ENCODE data around the gene MS4A1. TPM values are rescaled to one million over a fixed set of nuclear protein-coding genes. Genes with fewer than 3 reads are reported as not detected.

The MS4A1 gene
- total RNA-seq, 1 experiment from 2014 or later, result 0.17 TPM

- H3K27me3 Mint-ChIP-seq (ENCODE audit: low read depth), result no peaks in the 10 kb centered on the region
- no peak within 1 kb of the TSS for H3K27ac Mint-ChIP-seq
- H3K4me3 Mint-ChIP-seq, result no peak within 1 kb of the TSS
- TF ChIP-seq E2F4 (CRISPR knock-in tag; IDR thresholded peaks at IDR 0.05; ENCODE audit: borderline replicate concordance, low read depth) (no peak), CBFB (CRISPR knock-in tag; IDR thresholded peaks at IDR 0.05; ENCODE audit: low read depth) (no peak), NFATC4 (CRISPR knock-in tag; IDR thresholded peaks at IDR 0.05) (no peak), ZNF671 (CRISPR knock-in tag; IDR thresholded peaks at IDR 0.05) (no peak), HMGA2 (CRISPR knock-in tag; IDR thresholded peaks at IDR 0.05) (no peak), E2F1 (CRISPR knock-in tag; IDR thresholded peaks at IDR 0.05) (no peak), MYBL2 (CRISPR knock-in tag; IDR thresholded peaks at IDR 0.05) (no peak), USF2 (CRISPR knock-in tag; IDR thresholded peaks at IDR 0.05) (no peak), ZNF121 (CRISPR knock-in tag; IDR thresholded peaks at IDR 0.05) (no peak), ATF6 (CRISPR knock-in tag; IDR thresholded peaks at IDR 0.05) (no peak), FOXJ3 (CRISPR knock-in tag; IDR thresholded peaks at IDR 0.05; ENCODE audit: borderline replicate concordance) (no peak), MLX (CRISPR knock-in tag; IDR thresholded peaks at IDR 0.05) (no peak), NFYB (CRISPR knock-in tag; conservative IDR thresholded peaks at IDR 0.05; ENCODE audit: low read depth) (no peak), FOXK1 (CRISPR knock-in tag; IDR thresholded peaks at IDR 0.05) (no peak), IRF2 (CRISPR knock-in tag; IDR thresholded peaks at IDR 0.05; ENCODE audit: borderline replicate concordance, low read depth) (no peak), KAT7 (CRISPR knock-in tag; IDR thresholded peaks at IDR 0.05; ENCODE audit: borderline replicate concordance) (no peak), ETV6 (CRISPR knock-in tag; IDR thresholded peaks at IDR 0.05) (no peak)
- ChIA-PET POLR2A (no interaction called here), CTCF (no interaction called here)
- H3K4me1 Mint-ChIP-seq, result peaks cover 11% of the 10 kb centered on the region
- ATAC-seq (no peak), DNase-seq (ENCODE audit: low spot score) (no peak)
- H3K36me3 Mint-ChIP-seq, result no peaks in the 10 kb centered on the region
- peaks cover 3% of the 10 kb centered on the region; the same call in 1 of the 2 replicates for H3K9me3 Mint-ChIP-seq
Observed at GRCh38 chr11:60429272-60429671, 26.4 kb upstream of the MS4A1 start, which contains the start of gene MS4A5. TSS of gene MS4A5 (plus strand) at chr11:60429572. CDS start at chr11:60429675, 103 bp downstream.

GRCh38 chr11:60431251-60431650, 24.4 kb upstream of the MS4A1 start:
- TF ChIP-seq SP1 (CRISPR knock-in tag; conservative IDR thresholded peaks at IDR 0.05) (no peak), MXD4 (CRISPR knock-in tag; IDR thresholded peaks at IDR 0.05; ENCODE audit: borderline replicate concordance) (no peak), ZNF219 (CRISPR knock-in tag; IDR thresholded peaks at IDR 0.05; ENCODE audit: borderline replicate concordance) (no peak), ERG (CRISPR knock-in tag; IDR thresholded peaks at IDR 0.05) (no peak), ZNF416 (CRISPR knock-in tag; IDR thresholded peaks at IDR 0.05) (no peak), ATF3 (CRISPR knock-in tag; conservative IDR thresholded peaks at IDR 0.05) (no peak), CTCF (IDR thresholded peaks at IDR 0.05) (no peak), FOXP4 (CRISPR knock-in tag; IDR thresholded peaks at IDR 0.05) (no peak), ZBTB21 (CRISPR knock-in tag; IDR thresholded peaks at IDR 0.05; ENCODE audit: borderline replicate concordance) (no peak)
- H3K9me3 Mint-ChIP-seq, result peaks cover 3% of the 10 kb centered on the region; the same call in 1 of the 2 replicates
- CTCF ChIA-PET, result no interaction called here
- no peak overlapping the region for H3K4me3 Mint-ChIP-seq
- peaks cover 22% of the 10 kb centered on the region for H3K4me1 Mint-ChIP-seq
- DNase-seq (ENCODE audit: low spot score) (no peak), ATAC-seq (no peak)
- no peaks in the 10 kb centered on the region for H3K36me3 Mint-ChIP-seq
- POLR2A ChIA-PET, result no interaction called here
- H3K27me3 Mint-ChIP-seq (ENCODE audit: low read depth), result no peaks in the 10 kb centered on the region
- H3K27ac Mint-ChIP-seq, result no peak overlapping the region
